Kidney capillary endothelial cell (primary cell): ENCODE measurements around the gene TESPA1.
"Not testable (repeated sequence)": the region's sequence is repeated elsewhere in the genome, so short reads cannot be mapped to it uniquely, and the experiment has no call there.

Source experiments
- DNase-seq: peaks from one replicate; pipeline ENCODE4 v3.0.0-alpha.2; 2018; ENCODE audit warnings: low spot score

TESPA1 gene

DNA sequence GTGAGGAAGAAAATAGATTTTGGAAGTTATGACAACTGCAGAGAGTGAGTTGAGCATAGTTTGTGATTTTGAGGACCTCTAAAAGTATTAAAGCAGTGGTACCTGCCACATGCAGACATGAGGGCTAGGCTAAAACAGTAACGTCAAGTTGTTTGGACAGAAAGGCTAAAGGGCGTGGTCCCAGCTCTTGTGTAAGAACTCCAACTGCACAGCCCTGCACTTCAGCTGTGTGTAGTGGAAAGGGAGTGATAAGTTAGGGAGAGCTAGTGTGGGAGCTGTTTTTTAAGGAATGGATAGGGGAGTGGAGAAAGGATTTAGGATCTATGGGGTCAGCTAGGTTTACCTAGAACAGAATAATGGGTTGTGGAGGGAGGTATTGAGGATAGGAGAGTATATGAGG lies 39.5 kb downstream of the TESPA1 start:
- DNase-seq, result no peak

DNA sequence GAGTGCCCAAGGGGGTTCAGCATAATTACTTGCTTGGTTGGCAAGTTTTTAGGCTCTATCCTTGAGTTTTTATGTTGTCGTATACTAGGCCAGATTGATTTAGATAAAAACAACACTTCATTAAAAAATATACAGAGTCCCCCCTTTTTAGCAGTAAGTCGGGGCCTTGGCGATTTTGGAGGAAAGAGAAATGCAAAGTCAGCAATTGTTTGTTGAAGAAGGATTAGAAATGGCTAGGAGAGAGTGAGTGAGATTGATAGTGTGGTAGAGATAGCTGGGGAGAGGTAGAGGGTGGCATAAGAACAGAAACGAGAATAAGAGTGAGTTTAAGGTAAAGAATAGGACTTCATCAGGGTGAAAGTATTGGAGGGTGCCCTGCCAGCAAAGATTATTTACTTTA lies 41.3 kb downstream of the TESPA1 start:
- not testable (repeated sequence) for DNase-seq

DNA sequence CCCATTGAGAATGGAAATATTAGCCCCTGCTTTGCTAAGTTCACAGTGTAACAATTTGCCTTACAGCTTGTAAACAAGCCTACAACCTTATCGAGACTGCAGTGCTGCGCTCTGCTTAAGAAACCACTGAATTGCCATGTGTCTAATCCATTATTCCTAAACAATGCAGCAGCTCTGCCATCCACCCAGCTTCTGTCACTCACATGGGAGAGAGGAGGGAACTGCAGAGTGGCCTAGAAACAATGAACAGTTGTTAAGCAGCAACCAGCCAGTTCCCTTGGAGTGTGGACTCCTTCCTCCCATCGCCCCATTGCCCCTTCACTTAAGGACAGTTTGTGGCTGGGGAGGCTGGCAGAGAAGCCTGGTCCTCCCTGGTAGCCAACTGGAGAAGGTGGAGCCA lies 42.9 kb downstream of the TESPA1 start:
- no peak for DNase-seq

DNA sequence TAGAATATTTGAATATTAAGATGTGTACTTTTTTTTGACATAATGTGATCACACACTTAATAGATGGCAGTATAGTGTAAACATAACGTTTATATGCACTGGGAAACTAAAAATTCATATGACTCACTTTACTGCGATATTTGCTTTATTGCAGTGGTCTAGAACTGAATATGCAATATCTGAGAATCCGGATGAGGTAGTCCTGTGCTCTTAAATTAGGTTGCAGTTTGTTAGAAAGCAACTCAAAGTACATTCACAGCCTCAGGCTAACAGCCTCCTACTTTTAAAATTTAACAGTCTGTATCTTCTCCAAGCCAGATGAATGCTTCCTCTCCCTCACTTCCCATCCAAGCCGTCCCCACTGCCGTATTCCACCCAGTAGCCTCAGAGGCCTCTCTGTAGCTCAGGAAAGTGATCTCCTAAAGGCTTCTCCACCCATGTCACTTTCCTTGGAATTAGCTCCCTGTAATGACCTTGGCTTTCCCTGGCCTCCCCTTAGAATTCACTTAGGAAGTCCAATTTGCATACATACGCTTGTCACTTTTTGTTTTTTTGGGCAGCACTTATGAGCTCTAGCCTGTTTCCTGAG lies 43.7 kb downstream of the TESPA1 start:
- DNase-seq, result no peak

DNA sequence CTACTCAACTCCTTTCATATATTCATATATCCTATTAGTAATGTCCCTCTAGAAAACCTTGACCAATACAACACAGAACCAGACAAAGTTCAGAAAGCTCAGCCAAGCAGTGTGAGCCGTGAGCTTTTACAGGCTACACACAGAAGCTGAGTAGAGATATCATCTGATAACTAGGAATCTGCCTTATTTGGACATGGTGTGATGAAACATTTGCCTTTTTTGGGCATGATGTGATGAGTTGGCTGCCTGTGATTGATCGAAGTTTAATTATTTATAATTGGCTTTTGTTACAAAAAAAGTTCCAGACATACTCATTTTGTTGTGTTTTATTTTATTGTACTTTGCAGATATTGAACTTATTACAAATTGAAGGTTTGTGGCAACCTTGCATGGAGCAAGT lies 46.6 kb downstream of the TESPA1 start:
- DNase-seq, result no peak

DNA sequence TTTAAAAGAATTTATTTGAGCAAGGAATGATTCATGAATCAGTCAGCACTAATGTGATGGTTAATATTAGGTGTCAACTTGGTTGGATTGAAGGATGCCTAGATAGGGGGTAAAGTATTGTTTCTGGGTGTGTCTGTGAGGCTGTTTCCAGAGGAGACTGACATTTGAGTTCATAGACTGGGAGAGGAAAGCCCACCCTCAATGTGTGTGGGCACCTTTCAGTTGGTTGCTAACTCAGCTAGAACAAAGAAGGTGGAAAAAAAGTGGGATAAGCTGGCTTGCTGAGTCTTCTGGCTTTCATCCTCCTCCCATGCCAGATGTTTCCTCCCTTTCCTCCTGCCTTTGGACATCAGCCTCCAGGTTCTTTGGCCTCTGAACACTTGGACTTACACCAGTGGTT lies 47.2 kb downstream of the TESPA1 start:
- no peak for DNase-seq

DNA sequence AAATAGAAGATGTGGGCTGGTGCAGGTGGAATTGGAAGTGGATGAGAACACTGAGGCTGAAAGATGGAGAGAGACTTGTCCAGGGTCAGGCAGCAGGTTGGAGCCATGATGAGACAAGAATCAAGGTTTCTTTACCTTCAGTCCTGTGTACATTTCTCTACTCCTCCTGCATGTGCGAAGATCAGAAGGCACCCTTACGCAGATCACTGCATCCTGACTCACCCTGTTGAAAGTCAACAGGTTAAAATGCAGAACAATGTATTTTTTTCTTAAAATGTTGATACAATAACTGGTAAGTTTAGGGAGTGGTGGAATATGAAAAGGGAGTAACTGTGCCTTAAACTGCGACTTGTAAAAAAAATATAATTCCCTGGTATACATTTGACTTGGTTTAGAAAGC lies 47.8 kb downstream of the TESPA1 start:
- DNase-seq, result no peak

DNA sequence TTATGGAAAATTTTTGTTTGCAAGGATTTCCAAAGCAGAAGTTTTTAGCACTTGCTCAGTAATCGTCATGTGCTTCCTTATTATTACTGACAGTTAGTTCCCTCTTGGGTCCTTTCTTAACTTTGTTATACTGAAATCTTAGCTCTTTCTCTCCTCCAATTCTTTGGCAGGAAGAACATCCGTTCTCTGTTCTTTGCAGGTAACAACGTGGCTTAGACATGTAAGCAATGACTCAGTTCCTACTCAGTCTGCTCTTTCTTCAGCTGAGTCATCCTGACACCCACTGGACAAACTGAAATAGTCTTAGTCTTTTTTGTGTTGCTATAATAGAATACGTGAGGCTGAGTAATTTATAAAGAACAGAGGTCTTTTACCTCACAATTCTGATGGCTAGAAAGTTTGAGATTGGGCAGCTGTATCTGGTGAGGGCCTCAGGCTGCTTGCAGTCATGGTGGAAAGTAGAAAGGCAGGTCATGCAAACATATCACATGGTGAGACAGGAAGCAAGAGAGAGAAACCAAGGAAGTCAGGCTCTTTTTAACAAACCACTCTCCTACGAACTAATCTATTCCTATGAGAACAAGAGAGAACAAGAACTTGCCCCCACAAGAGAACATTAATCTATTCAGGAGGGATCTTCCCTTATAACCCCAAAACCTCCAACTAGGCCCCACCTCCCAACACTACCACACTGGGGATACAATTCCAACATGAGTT lies 49.2 kb downstream of the TESPA1 start:
- DNase-seq, result peak; percentile 84

DNA sequence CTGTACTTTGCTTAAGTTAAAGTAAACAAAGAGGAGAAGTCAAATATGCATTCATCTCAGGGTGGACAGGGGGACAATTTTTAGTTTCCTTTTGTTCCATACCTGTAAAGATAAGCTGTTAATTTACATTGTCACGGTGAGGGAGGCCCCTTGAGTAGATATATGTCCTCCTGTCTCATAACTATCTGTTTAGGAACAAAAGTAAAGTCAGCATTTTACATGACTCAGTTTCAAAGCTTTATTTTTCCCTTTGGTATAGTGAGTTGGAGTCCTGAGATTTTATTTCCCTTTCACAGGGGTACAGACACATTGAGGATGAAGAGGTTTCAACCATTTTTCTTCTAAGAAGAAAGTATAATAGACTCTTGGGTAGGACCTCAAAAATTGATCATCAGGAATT lies 50.1 kb downstream of the TESPA1 start:
- no peak for DNase-seq

DNA sequence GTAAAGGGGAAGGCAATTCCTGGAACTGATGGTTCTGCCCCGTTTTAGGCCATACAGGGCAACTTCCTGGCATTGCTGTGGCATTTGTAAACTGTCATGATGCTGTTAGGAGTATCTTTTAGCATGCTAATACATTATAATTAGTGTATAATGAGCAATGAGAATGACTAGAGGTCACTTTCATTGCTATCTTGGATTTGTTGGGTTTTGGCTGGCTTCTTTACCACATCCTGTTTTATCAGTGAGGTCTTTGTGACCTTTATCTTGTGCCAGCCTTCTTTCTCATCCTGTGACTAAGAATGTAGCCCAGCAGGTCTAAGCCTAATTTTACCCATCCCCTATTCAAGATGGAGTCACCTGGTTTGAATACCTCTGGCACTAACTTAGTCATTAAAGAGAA lies 51.2 kb downstream of the TESPA1 start:
- peak; percentile 16 for DNase-seq

DNA sequence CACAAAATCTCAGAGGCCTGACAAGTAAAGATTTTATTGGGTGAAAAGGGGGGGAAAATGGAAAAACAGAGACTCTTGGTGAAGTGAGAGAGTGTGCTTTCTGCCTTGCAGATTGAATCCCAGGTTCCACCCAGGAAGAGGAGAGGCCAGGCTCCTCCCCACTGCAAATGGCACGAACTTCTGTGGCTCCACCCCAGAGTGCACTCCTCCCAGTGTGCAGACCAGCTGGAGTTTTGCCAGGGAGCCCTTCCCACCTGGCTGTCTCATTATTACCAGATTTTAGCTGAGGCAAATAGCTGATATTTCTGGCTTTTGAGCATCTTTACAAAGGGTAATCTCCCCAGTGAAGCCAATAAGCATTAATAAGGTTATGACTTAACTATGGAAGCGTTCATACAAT lies 51.9 kb downstream of the TESPA1 start:
- no peak for DNase-seq

DNA sequence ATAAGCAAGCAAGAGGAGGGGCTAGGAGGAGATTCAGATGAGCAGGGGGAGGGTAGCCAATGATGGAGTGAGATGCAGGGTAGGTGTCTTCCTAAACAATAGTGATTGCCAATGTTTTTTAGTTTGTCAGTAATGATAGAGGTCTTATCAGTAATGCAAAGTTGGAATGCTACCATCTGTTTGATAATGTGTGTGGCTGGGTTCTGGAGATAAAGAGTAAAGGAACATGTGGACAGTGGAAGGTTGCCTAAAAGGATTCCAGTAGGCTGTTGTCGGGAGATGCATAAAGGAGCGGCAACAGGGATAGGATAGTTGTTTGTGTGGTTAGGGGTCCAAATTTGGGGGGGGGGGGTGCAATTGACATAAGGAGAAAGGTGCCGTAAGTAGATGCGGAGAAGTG lies 52.5 kb downstream of the TESPA1 start:
- DNase-seq, result no peak

DNA sequence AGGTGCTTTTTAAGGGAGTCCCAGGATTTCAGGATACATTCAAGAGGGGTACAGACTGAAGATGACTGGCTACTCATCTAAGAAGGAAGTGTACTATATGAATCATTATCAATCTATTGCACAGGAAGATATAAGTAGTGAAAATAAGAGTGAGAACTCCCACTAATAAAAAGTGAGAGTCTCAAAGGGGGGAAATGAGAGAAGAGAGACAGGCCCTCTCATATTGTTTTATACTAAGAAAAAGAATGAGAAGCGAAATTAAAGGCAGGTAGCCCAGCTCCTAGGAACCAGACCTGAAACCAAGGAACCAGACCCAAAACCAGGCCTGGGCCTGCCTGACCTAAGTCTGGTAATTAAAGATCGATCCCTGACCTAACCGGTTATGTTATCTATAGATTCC lies 54.6 kb downstream of the TESPA1 start:
- no peak for DNase-seq

DNA sequence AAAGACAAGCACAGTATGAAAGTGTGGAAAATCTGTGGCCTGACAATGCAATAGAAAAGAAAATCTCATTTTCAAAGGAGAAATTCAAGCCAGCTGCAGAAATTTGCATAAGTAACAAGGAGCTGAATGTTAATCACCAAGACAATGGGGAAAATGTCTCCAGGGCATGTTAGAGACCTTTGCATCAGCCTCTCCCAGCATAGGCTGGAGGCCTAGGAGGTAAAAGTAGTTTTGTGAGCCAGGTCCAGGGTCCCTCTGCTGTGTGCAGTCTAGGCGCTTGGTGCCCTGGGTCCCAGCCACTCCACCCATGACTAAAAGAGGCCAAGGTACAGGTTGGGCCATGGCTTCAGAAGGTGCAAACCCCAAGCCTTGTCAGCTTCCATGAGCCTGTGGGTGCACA lies 58.3 kb downstream of the TESPA1 start:
- no peak for DNase-seq

DNA sequence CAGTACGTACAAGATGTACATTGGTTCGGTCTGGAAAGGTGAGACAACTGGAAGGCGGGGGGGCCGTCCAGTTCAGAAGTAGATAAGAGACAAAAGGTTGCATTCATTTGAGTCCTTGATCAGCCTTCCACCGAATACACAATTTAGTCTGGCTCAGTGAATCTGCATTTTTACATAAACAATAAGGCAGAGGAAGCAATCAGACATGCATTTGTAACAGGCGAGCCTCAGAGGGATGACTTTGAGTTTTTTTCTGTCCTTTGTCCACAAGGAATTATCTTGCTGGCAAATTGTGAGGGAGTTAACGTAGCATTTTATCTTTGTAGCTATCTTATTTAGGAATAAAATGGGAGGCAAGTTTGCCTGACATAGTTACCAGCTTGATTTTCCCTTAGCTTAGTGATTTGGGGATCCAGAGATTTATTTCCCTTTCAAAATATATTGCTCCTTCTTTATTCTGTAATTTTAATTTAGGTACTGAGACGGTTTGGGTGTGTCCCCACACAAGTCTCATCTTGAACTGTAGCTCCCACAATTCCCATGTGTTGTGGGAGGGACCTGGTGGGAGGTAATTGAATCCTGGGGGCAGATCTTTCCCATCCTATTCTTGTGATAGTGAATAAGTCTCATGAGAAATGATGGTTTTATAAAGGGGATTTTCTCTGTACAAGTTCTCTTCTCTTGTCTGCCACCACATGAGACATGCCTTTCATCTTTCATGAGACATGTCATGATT lies 59.4 kb downstream of the TESPA1 start:
- DNase-seq, result no peak

DNA sequence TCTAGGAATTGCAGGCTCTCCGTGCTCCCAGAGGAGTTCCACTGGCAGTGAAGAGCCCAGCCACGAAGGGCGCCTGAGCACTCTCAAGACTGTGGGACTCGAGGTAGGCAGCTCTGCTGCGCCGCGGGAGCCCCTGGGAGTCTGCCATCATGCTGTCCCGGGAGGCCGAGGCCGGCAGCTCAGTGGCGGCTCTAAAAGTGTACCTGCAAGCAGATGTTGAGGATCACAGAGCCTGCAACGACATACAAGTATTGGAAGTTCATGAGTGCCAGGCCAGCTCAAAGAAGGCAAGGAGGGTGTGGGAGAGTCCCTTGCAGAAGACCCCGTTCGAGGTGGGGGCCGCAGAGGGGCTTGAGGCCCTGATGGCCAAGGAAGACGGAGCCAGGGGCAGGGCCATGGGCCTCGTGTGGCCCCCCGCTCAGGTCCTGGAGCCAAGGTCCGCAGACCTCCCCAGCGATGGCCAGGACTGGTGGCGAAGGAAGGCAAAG lies 67.5 kb downstream of the TESPA1 start:
- no peak for DNase-seq
